H1 (cell line): ENCODE data around the gene NR4A3. TPM values are rescaled to one million over a fixed set of nuclear protein-coding genes. Genes with fewer than 3 reads are reported as not detected.
A peak's percentile ranks its signal among the peaks of the same experiment; 100 is the strongest.

Source experiments
- CTCF ChIA-PET: fragments of 300-600 bp; sonication (Branson Sonifier 250); formaldehyde crosslinking; loops from one replicate; lab custom pipeline; 2021; ENCODE audit not compliant: partially characterized antibody; lab: Charles Lee
- POLR2A ChIA-PET: fragments of 300-600 bp; sonication (Branson Sonifier 250); formaldehyde crosslinking; loops from one replicate; lab custom pipeline; 2021; ENCODE audit warnings: inconsistent platforms; ENCODE audit not compliant: partially characterized antibody; lab: Charles Lee
- DNase-seq, 2 experiments: peaks; one replicate each; pipeline versions ENCODE4 v3.0.0 to v3.0.0-alpha.2; 2010 to 2022; ENCODE audit warnings: low spot score in 2 of 2, low read depth in 1 of 2, mixed read lengths in 1 of 2
- FAIRE-seq: peaks from 2 replicates; lab custom pipeline; 2011; peaks lifted over from hg19 to GRCh38; lab: Jason Lieb, UNC
- H2AFZ ChIP-seq: 2 replicates; pipeline ENCODE4 v1.8.1; 2012; ENCODE audit warnings: low read length, inconsistent platforms
- H2AK5ac ChIP-seq: 2 replicates; pipeline ENCODE4 v1.6.1; 2013; ENCODE audit warnings: low read depth, low read length
- H2BK120ac ChIP-seq: replicated peaks from 2 replicates; pipeline ENCODE3; 2013; ENCODE audit warnings: low read depth, low read length, inconsistent platforms
- H2BK12ac ChIP-seq: 2 replicates; pipeline ENCODE4 v1.6.1; 2013; ENCODE audit warnings: low read depth, low read length
- H2BK15ac ChIP-seq: 2 replicates; pipeline ENCODE4 v1.6.1; 2013; ENCODE audit warnings: low read length
- H2BK20ac ChIP-seq: 2 replicates; pipeline ENCODE4 v1.6.1; 2013; ENCODE audit warnings: low read length
- H2BK5ac ChIP-seq: 2 replicates; pipeline ENCODE4 v1.6.1; 2013; ENCODE audit warnings: low read depth, low read length
- H3K14ac ChIP-seq: 2 replicates; pipeline ENCODE4 v1.6.1; 2013; ENCODE audit warnings: inconsistent platforms; ENCODE audit not compliant: insufficient read length
- H3K18ac ChIP-seq: 2 replicates; pipeline ENCODE4 v1.6.1; 2013; ENCODE audit warnings: low read length; ENCODE audit errors: extremely low read depth
- H3K23ac ChIP-seq: 2 replicates; pipeline ENCODE4 v1.6.1; 2013; ENCODE audit warnings: inconsistent platforms; ENCODE audit not compliant: insufficient read length
- H3K23me2 ChIP-seq: 2 replicates; pipeline ENCODE4 v1.6.1; 2013; ENCODE audit warnings: low read depth, low read length
- H3K27ac ChIP-seq: 2 replicates; pipeline ENCODE4 v1.6.1; 2011; ENCODE audit warnings: low read depth, low read length, inconsistent platforms
- H3K27me3 ChIP-seq, 4 experiments: replicated peaks in 1 of 4; 1 replicate in 1 of 4; 2 replicates in 3 of 4; pipeline versions ENCODE4 v1.6.1 to v1.8.1; 2011 to 2013; ENCODE audit warnings: low read length in 3 of 4, mild to moderate bottlenecking in 3 of 4, inconsistent platforms in 2 of 4, mixed read lengths in 2 of 4, moderate library complexity in 1 of 4; ENCODE audit not compliant: control insufficient read depth in 3 of 4, insufficient read depth in 3 of 4; ENCODE audit errors: extremely low read depth in 1 of 4
- H3K36me3 ChIP-seq, 4 experiments: 2 replicates each; pipeline versions ENCODE4 v1.6.1 to v1.8.1; 2011 to 2013; ENCODE audit warnings: mild to moderate bottlenecking in 4 of 4, low read length in 3 of 4, moderate library complexity in 2 of 4, control low read depth in 1 of 4, inconsistent platforms in 1 of 4; ENCODE audit not compliant: insufficient read depth in 4 of 4, control insufficient read depth in 2 of 4
- H3K4ac ChIP-seq: replicated peaks from 2 replicates; pipeline ENCODE3; 2013; ENCODE audit warnings: low read length, low read depth, mixed read lengths, inconsistent platforms; ENCODE audit not compliant: insufficient read length
- H3K4me1 ChIP-seq, 4 experiments: replicated peaks in 1 of 4; 1 replicate in 1 of 4; 2 replicates in 3 of 4; pipeline versions ENCODE4 v1.6.1 to v1.8.1; 2011 to 2013; ENCODE audit warnings: low read length in 3 of 4, inconsistent platforms in 2 of 4, mixed read lengths in 1 of 4; ENCODE audit not compliant: insufficient read depth in 4 of 4, control insufficient read depth in 3 of 4
- H3K4me2 ChIP-seq, 2 experiments: 2 replicates each; pipeline versions ENCODE4 v1.6.1 to v1.8.1; 2011 to 2013; ENCODE audit warnings: low read depth in 2 of 2, low read length in 2 of 2, control low read depth in 1 of 2, inconsistent platforms in 1 of 2, mild to moderate bottlenecking in 1 of 2; ENCODE audit not compliant: insufficient read depth in 1 of 2
- H3K4me3 ChIP-seq, 4 experiments: fragments of 200-600, 300-600 bp in 1 of 4; sonication (generic), shearing (Covaris generic), sonication (Bioruptor Twin) in 1 of 4; 2 replicates each; pipeline versions ENCODE4 v1.5.1 to v1.8.1; 2011 to 2016; ENCODE audit warnings: low read length in 4 of 4, low read depth in 3 of 4, control low read depth in 2 of 4, inconsistent platforms in 2 of 4, mild to moderate bottlenecking in 2 of 4, mixed read lengths in 1 of 4, moderate library complexity in 1 of 4; ENCODE audit not compliant: insufficient read depth in 2 of 4; ENCODE audit errors: extremely low read depth in 1 of 4
- H3K56ac ChIP-seq: replicated peaks from 2 replicates; pipeline ENCODE3; 2013; ENCODE audit warnings: low read depth, mild to moderate bottlenecking, mixed read lengths, low read length, inconsistent platforms; ENCODE audit not compliant: insufficient read length
- H3K79me1 ChIP-seq: 2 replicates; pipeline ENCODE4 v1.6.1; 2013; ENCODE audit warnings: low read depth, low read length, control low read depth
- H3K79me2 ChIP-seq, 2 experiments: 2 replicates each; pipeline versions ENCODE4 v1.6.1 to v1.8.1; 2012 to 2013; ENCODE audit warnings: low read length in 2 of 2, mild to moderate bottlenecking in 2 of 2, inconsistent platforms in 1 of 2; ENCODE audit not compliant: insufficient read depth in 2 of 2, control insufficient read depth in 1 of 2
- H3K9ac ChIP-seq, 4 experiments: replicated peaks in 1 of 4; 1 replicate in 1 of 4; 2 replicates in 3 of 4; pipeline versions ENCODE4 v1.6.1 to v1.8.1; 2011 to 2013; ENCODE audit warnings: low read depth in 3 of 4, low read length in 3 of 4, control low read depth in 2 of 4, mild to moderate bottlenecking in 2 of 4, moderate library complexity in 2 of 4, inconsistent platforms in 1 of 4; ENCODE audit errors: extremely low read depth in 1 of 4
- H3K9me3 ChIP-seq, 2 experiments: 2 replicates each; pipeline versions ENCODE4 v1.6.1 to v1.8.1; 2012 to 2013; ENCODE audit warnings: mild to moderate bottlenecking in 2 of 2, moderate library complexity in 2 of 2, control low read depth in 1 of 2, inconsistent platforms in 1 of 2, low read depth in 1 of 2, low read length in 1 of 2, mixed read lengths in 1 of 2; ENCODE audit not compliant: insufficient read depth in 2 of 2
- H4K20me1 ChIP-seq, 2 experiments: replicated peaks in 1 of 2; 2 replicates each; pipeline versions ENCODE3 to v1.8.1; 2011 to 2013; ENCODE audit warnings: inconsistent platforms in 2 of 2, low read length in 2 of 2, mild to moderate bottlenecking in 1 of 2; ENCODE audit not compliant: insufficient read depth in 2 of 2, control insufficient read depth in 1 of 2
- H4K5ac ChIP-seq: 2 replicates; pipeline ENCODE4 v1.6.1; 2013; ENCODE audit warnings: low read length, low read depth, mixed read lengths, inconsistent platforms; ENCODE audit not compliant: insufficient read length
- H4K8ac ChIP-seq: 2 replicates; pipeline ENCODE4 v1.8.0; 2013; ENCODE audit warnings: mild to moderate bottlenecking, moderate library complexity, low read length, inconsistent platforms; ENCODE audit not compliant: insufficient read depth; ENCODE audit errors: extremely low read depth
- H4K91ac ChIP-seq: replicated peaks from 2 replicates; pipeline ENCODE3; 2013; ENCODE audit warnings: low read length, mixed read lengths, inconsistent platforms; ENCODE audit not compliant: insufficient read length
- ASH2L ChIP-seq: fragments of 200-600, 300-600 bp; sonication (generic); IDR thresholded peaks from one replicate; pipeline ENCODE4 v1.7.1; 2017; ENCODE audit warnings: low read length
- CTBP2 ChIP-seq: IDR thresholded peaks from 2 replicates; pipeline ENCODE4 v1.7.0; 2011; ENCODE audit warnings: borderline replicate concordance, mild to moderate bottlenecking, moderate library complexity, mixed read lengths, low read length; ENCODE audit not compliant: insufficient read depth, insufficient read length
- KDM1A ChIP-seq: fragments of 200-600, 300-600 bp; sonication (generic); IDR thresholded peaks from 2 replicates; pipeline ENCODE4 v1.7.1; 2016; ENCODE audit warnings: mild to moderate bottlenecking, low read length, borderline replicate concordance
- SIX5 ChIP-seq: IDR thresholded peaks from 2 replicates; pipeline ENCODE4 v1.6.1; 2011; ENCODE audit warnings: mild to moderate bottlenecking, low read depth, low read length
- SP2 ChIP-seq: IDR thresholded peaks from 2 replicates; pipeline ENCODE4 v1.6.1; 2012; ENCODE audit warnings: mild to moderate bottlenecking, low read length, inconsistent platforms
- SRF ChIP-seq: IDR thresholded peaks from 2 replicates; pipeline ENCODE4 v1.6.1; 2011; ENCODE audit warnings: mild to moderate bottlenecking, low read depth, low read length, moderate library complexity
- TAF1 ChIP-seq: IDR thresholded peaks from 2 replicates; pipeline ENCODE4 v1.6.1; 2011; ENCODE audit warnings: mild to moderate bottlenecking, low read depth, low read length
- TCF12 ChIP-seq: IDR thresholded peaks from 2 replicates; pipeline ENCODE4 v1.6.1; 2011; ENCODE audit warnings: low read depth, mild to moderate bottlenecking, low read length
- WGBS, 2 experiments: shearing (Covaris generic) in 1 of 2; methylation state at CpG; one replicate each; pipeline versions ENCODE4 v1.1.6 to v1.1.7; 2013 to 2015; ENCODE audit warnings: low lambda C conversion rate in 2 of 2, mixed read lengths in 2 of 2, inconsistent platforms in 1 of 2, low coverage in 1 of 2, missing lambda C conversion rate in 1 of 2; ENCODE audit not compliant: insufficient replicate concordance in 2 of 2, insufficient coverage in 1 of 2, insufficient read length in 1 of 2; ENCODE audit errors: extremely low coverage in 1 of 2, missing lambda C conversion rate in 1 of 2; 5-methylcytosine and 5-hydroxymethylcytosine counted together
- polyA plus RNA-seq, 7 experiments: library from polyadenylated mRNA; depleted of rRNA in 3 of 7; stranded (reverse) in 5 of 7; unstranded in 2 of 7; fragments of >200 nt in 5 of 7; fragments of 200-250 nt in 2 of 7; gene quantifications; 1 replicate in 5 of 7; 2 replicates in 1 of 7; 4 replicates in 1 of 7; pipeline versions ENCODE4 v1.2.1 to v1.2.3, GENCODE V29; 2011 to 2013; ENCODE audit warnings: missing spikeins in 2 of 7, mixed read lengths in 2 of 7
- total RNA-seq: library from RNA; stranded (reverse); fragmentation: NEBNext Ultra II Directional; extraction: Animal tissue kit (Norgen Biotek cat#: 25700); gene quantifications from 2 replicates; pipeline ENCODE4 v1.2.1, GENCODE V29; 2021
- TF ChIP-seq, protein P1 (sequence below): IDR thresholded peaks from 2 replicates; pipeline ENCODE4 v1.6.1; 2012; ENCODE audit warnings: low read length, inconsistent platforms

The NR4A3 gene
- total and polyA plus RNA-seq, 2 of the 8 experiments (the other 6 are each of a cell fraction or from before 2014, with no cell fraction given): 0.05 to 0.30 TPM

DNA sequence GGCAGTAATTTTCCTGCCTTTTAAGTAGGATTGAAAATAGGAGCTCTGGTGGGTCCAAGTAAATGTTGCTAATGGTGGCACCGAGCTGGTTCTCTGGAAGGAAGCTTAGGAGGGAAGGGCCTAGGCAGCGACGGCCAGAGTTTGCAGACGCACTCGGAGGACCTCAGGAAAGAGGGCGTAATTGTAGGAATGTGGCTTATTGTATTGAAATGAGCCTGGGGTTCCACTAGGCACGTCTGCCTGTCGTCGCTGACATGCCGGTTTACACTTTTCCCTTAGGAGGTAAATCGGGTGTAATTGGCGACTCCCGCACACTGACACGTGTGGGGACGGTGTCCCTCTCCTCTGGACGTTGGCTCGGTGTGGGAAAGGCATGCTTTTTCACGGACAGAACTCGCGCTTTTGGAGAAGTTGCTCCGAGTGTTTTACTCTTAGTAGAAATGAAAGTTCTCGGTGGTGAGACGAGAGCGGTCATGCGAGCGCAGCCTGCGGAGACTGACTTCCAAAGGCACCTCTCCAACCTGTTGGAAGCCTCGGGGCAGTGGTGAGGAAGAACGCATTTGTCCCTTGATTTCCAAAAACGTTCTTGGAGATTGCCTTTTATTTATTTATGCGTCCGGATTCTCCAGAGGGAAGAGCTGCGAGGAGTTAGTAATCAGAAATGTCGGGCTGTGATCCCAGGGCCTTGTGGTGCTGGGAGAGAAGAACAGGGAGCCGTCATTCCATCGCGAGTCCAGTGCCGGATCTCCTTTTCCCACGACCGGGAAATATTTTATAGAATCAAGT, 1.3 kb downstream of the NR4A3 start:
- Histone ChIP-seq H3K27me3 (peaks cover 50 to 79% (median 74%) of the 10 kb centered on the region in 4 experiments), H2BK20ac (no peak overlapping the region), H3K14ac (no peak overlapping the region), H4K5ac (no peak overlapping the region), H3K36me3 (peaks cover 0 to 3% (median 0%) of the 10 kb centered on the region in 4 experiments; a peak in 1 of 8 replicates), H2AFZ (no peak overlapping the region), H2BK5ac (no peak overlapping the region), H3K23ac (no peak overlapping the region), H2BK120ac (no peak overlapping the region), H2BK15ac (0 out of 2 replicates have a peak overlapping the region, but pooled peaks have one; percentile 61), H3K4me2 (peak overlapping the region; percentile 99 to 100), H3K9me3 (no peaks in the 10 kb centered on the region), H3K23me2 (peaks cover 46% of the 10 kb centered on the region), H3K56ac (no peak overlapping the region), H3K4me3 (peak overlapping the region; percentile 65 to 83 (median 67); a peak in 7 of 8 replicates), H3K79me2 (peaks cover 0 to 6% of the 10 kb centered on the region in 2 experiments; a peak in 1 of 4 replicates), H3K4ac (no peak overlapping the region), H3K27ac (no peak overlapping the region), H4K20me1 (peaks cover 5 to 16% of the 10 kb centered on the region in 2 experiments), H4K8ac (peak overlapping the region; percentile 12; the same call in 1 of the 2 replicates), H2AK5ac (no peak overlapping the region), H3K79me1 (0 out of 2 replicates have a peak, but pooled peaks cover 3% of the 10 kb centered on the region), H3K9ac (no peak overlapping the region; a peak in 2 of 7 replicates), H4K91ac (no peak overlapping the region), H3K4me1 (peaks cover 0 to 29% (median 14%) of the 10 kb centered on the region in 4 experiments; a peak in 6 of 7 replicates), H2BK12ac (no peak overlapping the region), H3K18ac (no peak overlapping the region; the same call in 1 of the 2 replicates)
- FAIRE-seq: no peak
- ChIA-PET POLR2A (interaction anchor here (1.4 kb wide), 1 partner anchor 39 kb away, joined by 5 read pairs; no protein-coding TSS in a partner anchor), CTCF (interaction anchor here (0.5 to 1.4 kb wide), 5 partner anchors 19 to 124 kb away, joined by 3 read pairs; no protein-coding TSS in a partner anchor)
- WGBS, 2 experiments: 3% methylated on average over 40 of the region's 40 CpGs; no CpG with 5 or more reads in 1 of the 2 experiments
- DNase-seq: no peak
- no peak for TF ChIP-seq TAF1
- TF ChIP-seq, protein P1, sequence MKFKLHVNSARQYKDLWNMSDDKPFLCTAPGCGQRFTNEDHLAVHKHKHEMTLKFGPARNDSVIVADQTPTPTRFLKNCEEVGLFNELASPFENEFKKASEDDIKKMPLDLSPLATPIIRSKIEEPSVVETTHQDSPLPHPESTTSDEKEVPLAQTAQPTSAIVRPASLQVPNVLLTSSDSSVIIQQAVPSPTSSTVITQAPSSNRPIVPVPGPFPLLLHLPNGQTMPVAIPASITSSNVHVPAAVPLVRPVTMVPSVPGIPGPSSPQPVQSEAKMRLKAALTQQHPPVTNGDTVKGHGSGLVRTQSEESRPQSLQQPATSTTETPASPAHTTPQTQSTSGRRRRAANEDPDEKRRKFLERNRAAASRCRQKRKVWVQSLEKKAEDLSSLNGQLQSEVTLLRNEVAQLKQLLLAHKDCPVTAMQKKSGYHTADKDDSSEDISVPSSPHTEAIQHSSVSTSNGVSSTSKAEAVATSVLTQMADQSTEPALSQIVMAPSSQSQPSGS: no peak
- TF ChIP-seq SP2: no peak
- no peak for TF ChIP-seq TCF12
- TF ChIP-seq SIX5: no peak
- TF ChIP-seq SRF: no peak
- TF ChIP-seq CTBP2: no peak
- TF ChIP-seq ASH2L: no peak
- TF ChIP-seq KDM1A: no peak; the same call in 1 of the 2 replicates
